Measurements from ENCODE around the gene SLC22A31. TPM values are rescaled to one million over a fixed set of nuclear protein-coding genes. Genes with fewer than 3 reads are reported as not detected.

Gene SLC22A31
- total and polyA plus RNA-seq, 8 donors: 0.70 to 283 (median 1.8) TPM

DNA sequence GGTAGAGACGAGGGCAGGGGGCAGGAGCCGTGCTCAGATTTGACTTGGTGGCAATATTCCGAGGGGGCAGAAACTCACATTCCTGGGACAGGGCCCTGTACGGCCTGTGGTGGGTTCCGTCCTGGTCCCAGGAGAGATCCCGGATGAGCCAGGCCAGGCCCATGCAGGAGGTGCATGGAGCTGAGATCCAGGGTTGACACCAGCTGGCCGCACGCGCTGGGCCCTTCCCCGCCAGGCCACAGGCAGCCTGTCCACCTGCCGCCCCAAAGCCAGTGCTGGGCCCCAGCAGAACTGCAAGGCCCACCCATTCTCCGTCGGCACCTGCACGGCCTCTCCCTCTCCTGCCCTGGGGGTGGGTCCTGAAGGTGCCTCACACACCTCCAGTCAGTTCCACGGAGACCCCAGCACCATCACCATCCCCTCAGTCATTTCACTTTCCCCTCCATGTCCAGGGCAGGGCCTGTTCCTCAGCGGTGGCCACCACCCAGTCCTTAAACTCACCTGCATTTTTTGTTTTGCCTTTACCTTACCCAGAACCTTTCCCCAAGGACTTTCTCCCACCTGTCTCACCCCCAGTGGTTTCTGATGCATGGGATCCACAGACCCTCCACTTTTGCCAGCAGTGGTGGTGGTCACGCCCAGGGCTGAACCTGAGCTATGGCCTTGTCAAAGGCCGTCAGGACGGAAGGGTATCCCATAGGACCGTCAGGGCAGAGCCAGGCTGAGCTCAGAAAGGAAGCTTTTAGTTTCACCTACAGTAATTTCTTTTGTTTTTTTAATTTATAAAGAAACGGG is 53.9 kb downstream of the SLC22A31 start:
- no peak for DNase-seq
- H3K36me3 ChIP-seq: peaks cover 0 to 86% of the 10 kb centered on the region in 2 donors
- intact Hi-C loops (cut with DNase I): no loop called here

More for the DNA sequence above, 53.9 kb downstream of the SLC22A31 start:
- TF ChIP-seq, protein P1, sequence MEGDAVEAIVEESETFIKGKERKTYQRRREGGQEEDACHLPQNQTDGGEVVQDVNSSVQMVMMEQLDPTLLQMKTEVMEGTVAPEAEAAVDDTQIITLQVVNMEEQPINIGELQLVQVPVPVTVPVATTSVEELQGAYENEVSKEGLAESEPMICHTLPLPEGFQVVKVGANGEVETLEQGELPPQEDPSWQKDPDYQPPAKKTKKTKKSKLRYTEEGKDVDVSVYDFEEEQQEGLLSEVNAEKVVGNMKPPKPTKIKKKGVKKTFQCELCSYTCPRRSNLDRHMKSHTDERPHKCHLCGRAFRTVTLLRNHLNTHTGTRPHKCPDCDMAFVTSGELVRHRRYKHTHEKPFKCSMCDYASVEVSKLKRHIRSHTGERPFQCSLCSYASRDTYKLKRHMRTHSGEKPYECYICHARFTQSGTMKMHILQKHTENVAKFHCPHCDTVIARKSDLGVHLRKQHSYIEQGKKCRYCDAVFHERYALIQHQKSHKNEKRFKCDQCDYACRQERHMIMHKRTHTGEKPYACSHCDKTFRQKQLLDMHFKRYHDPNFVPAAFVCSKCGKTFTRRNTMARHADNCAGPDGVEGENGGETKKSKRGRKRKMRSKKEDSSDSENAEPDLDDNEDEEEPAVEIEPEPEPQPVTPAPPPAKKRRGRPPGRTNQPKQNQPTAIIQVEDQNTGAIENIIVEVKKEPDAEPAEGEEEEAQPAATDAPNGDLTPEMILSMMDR (IDR thresholded peaks at IDR 0.05): no peak
- no peak for ATAC-seq
- Histone ChIP-seq H3K27ac (no peak overlapping the region), H3K27me3 (no peaks in the 10 kb centered on the region), H3K4me1 (no peaks in the 10 kb centered on the region), H3K4me3 (no peak overlapping the region), H3K9me3 (peaks cover 0 to 18% of the 10 kb centered on the region in 2 donors)

Other genes starting within 250 kb of the SLC22A31 start
- 10 to 100 TPM in 1 of 2 donors, 1 to 10 TPM in 1; 8.9 to 10.4 TPM for gene CBFA2T3, start 223.3 kb downstream of the SLC22A31 start, total RNA-seq
- 1 to 10 TPM; 3.8 to 6.8 (median 4.8) TPM for gene CBFA2T3, start 223.3 kb downstream of the SLC22A31 start, polyA plus RNA-seq (ENCODE audit: insufficient read length in 6 of 6)
- gene ACSF3, start 106.7 kb downstream of the SLC22A31 start, total RNA-seq: 10 to 100 TPM; 34.4 to 38.4 TPM
- gene ACSF3, start 106.7 kb downstream of the SLC22A31 start, polyA plus RNA-seq (ENCODE audit: insufficient read length in 6 of 6): 10 to 100 TPM; 30.0 to 36.7 (median 33.4) TPM
- gene CDH15, start 28.8 kb downstream of the SLC22A31 start, total RNA-seq: 1 to 10 TPM; 1.6 to 4.2 TPM
- under 1 TPM; 0.29 to 0.58 (median 0.37) TPM for gene CDH15, start 28.8 kb downstream of the SLC22A31 start, polyA plus RNA-seq (ENCODE audit: insufficient read length in 6 of 6)
- 1 to 10 TPM; 8.1 to 9.5 TPM for gene ZNF778, start 17.2 kb upstream of the SLC22A31 start, total RNA-seq
- gene ZNF778, start 17.2 kb upstream of the SLC22A31 start, polyA plus RNA-seq (ENCODE audit: insufficient read length in 6 of 6): 1 to 10 TPM; 4.0 to 6.4 (median 5.7) TPM